Measurements from ENCODE around the gene GRAMD1A.
"Not testable (repeated sequence)": the region's sequence is repeated elsewhere in the genome, so short reads cannot be mapped to it uniquely, and the experiment has no call there.

Gene GRAMD1A

GRCh38 chr19:35013041-35013819 lies 13.1 kb downstream of the GRAMD1A start:
- ChIA-PET CTCF (interaction anchor here (0.7 to 5.6 kb wide), 13 partner anchors 8 to 86 kb away, joined by 3 to 67 read pairs (median 6); partner anchors contain the start of gene GRAMD1A), POLR2A (interaction anchor here (0.6 kb wide), 1 partner anchor 12 kb away, joined by 3 read pairs; no protein-coding TSS in a partner anchor)
- peak; percentile 96 for TF ChIP-seq CTCF (IDR thresholded peaks at IDR 0.05; ENCODE audit: insufficient read depth, low read length, missing control alignments)
- H3K4me3 ChIP-seq (ENCODE audit: low read depth, low read length): no peak overlapping the region
- DNase-seq (ENCODE audit: low read depth, low spot score): no peak

DNA sequence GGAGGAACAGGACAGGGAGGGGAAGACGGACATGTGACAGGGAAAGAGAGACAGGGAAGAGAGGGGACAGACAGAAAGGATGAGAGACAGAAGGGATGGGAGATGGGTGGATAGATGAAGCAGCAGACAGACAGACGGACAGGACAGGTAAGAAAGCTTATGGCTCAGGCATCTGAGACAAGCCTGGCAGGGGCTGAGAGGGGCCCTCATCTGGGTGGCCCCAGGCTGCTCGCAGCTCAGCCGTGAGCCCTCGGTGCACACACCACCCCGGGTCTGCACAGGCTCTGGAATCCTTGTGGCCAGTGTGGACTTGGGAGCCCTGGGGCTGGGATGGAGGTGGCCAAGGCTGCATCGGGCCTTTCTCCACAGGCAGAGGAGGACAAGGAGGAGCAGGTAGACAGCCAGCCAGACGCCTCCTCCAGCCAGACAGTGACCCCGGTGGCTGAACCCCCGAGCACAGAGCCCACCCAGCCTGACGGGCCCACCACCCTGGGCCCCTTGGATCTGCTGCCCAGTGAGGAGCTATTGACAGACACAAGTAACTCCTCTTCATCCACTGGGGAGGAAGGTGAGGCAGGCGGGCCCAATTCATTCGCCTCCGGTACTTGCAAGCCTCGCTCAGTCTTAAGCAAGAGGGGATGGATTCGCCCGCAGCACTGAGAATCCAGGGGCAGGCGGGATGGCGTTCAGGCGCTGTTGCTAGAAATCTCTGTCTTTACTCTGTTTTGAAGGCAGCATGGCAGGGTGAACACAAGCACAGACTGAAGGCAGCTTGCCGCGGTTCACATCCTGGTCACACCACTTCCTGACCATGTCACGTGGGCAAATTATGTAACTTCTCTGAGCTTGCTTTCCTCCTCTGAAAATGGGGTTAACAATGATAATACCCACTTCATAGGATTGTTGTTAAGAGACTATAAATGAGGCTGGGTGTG lies 14.0 kb downstream of the GRAMD1A start:
- no peak for TF ChIP-seq CTCF (IDR thresholded peaks at IDR 0.05; ENCODE audit: insufficient read depth, low read length, missing control alignments)
- CTCF ChIA-PET: interaction anchor here (0.7 to 5.6 kb wide), 9 partner anchors 9 to 122 kb away, joined by 3 to 67 read pairs (median 6); partner anchors contain the start of gene GRAMD1A
- DNase-seq (ENCODE audit: low read depth, low spot score): no peak
- H3K4me3 ChIP-seq (ENCODE audit: low read depth, low read length): no peak overlapping the region
- POLR2A ChIA-PET: interaction anchor here (0.6 kb wide), 1 partner anchor 13 kb away, joined by 3 read pairs; no protein-coding TSS in a partner anchor

DNA sequence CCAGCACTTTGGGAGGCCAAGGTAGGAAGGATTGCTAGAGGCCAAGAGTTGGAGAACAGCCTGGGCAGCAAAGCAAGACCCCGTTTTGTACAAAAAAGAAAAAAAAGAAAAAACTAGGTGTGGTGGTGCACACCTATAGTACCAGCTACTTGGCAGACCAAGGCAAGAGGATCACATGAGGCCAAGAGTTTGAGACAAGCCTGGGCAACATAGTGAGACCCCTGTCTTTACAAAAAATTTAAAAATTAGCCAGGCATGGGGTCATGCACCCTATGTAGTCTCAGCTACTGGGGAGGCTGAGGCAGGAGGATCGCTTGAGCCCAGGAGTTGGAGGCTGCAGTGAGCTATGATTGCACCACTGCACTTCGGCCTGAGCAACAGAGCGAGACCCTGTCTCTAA lies 14.7 kb downstream of the GRAMD1A start:
- H3K4me3 ChIP-seq (ENCODE audit: low read depth, low read length); POLR2A ChIA-PET; DNase-seq (ENCODE audit: low read depth, low spot score): not testable (repeated sequence)
- CTCF ChIA-PET: interaction anchor here (1.3 to 5.6 kb wide), 8 partner anchors 10 to 121 kb away, joined by 3 to 67 read pairs (median 6); partner anchors contain the start of gene GRAMD1A

DNA sequence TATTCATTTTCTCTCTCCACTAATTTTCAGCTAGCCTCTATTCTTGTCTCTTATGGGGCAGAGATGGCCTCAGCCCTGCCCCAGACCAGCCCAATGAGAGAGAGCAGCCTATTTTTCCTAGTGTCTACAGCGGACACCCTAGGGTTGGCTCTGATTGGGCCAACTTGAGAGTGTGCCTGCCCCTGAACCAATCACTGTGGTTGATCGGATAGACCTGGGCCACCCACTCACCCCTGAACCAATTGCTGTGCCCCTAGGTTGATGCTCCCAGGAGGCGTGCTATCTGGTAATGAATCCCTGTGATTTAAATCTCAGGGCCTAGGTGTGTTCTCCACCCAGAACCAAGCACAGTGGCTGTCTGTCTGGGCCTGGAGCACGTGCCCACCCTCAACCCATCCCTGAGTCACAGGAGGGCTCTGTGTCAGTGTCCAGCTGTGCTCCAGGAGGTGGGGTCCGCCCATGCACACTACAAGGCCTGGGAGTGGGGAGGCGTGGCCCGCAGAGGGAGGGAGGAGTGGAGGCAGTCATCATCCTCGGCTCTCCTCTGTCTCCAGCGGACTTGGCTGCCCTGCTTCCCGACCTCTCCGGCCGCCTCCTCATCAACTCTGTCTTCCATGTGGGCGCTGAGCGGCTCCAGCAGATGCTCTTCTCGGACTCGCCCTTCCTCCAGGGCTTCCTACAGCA lies 15.3 kb downstream of the GRAMD1A start:
- H3K4me3 ChIP-seq (ENCODE audit: low read depth, low read length): no peak overlapping the region
- no peak for TF ChIP-seq CTCF (IDR thresholded peaks at IDR 0.05; ENCODE audit: insufficient read depth, low read length, missing control alignments)
- no peak for DNase-seq (ENCODE audit: low read depth, low spot score)
- ChIA-PET CTCF (interaction anchor here (1.5 to 4.6 kb wide), 6 partner anchors 10 to 46 kb away, joined by 3 to 67 read pairs (median 6); no protein-coding TSS in a partner anchor), POLR2A (no interaction called here)

DNA sequence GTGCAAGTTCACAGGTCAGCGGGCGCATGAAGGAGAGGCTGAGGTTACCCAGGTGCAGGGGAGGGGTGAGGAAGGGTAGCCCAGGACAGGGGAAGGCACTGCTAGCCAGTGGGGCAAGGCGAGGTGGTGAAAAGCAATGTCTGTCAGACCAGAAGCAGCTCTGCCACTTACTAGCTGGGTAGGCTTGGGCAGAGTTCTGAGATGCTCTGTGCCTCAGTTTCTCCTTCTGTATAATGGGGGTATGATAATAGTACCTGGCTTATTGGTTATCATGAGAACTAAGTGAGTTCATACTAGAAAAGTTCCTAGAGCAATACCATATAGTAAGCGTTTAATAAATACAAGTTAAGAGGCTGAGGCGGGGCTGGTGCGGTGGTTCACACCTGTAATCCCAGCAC lies 15.8 kb downstream of the GRAMD1A start:
- no peak overlapping the region for H3K4me3 ChIP-seq (ENCODE audit: low read depth, low read length)
- CTCF ChIA-PET: interaction anchor here (1.7 to 3.1 kb wide), 2 partner anchors 12 to 44 kb away, joined by 4 to 20 read pairs; no protein-coding TSS in a partner anchor
- DNase-seq (ENCODE audit: low read depth, low spot score): no peak
- TF ChIP-seq CTCF (IDR thresholded peaks at IDR 0.05; ENCODE audit: insufficient read depth, low read length, missing control alignments): no peak
- POLR2A ChIA-PET: no interaction called here

- POLR2A ChIA-PET: interaction anchor here (1.2 kb wide), 1 partner anchor 9 kb away, joined by 3 read pairs; no protein-coding TSS in a partner anchor
- DNase-seq (ENCODE audit: low read depth, low spot score): no peak
- CTCF ChIA-PET: interaction anchor here (1.2 to 3.1 kb wide), 4 partner anchors 8 to 55 kb away, joined by 3 to 20 read pairs (median 6); no protein-coding TSS in a partner anchor
- H3K4me3 ChIP-seq (ENCODE audit: low read depth, low read length): no peak overlapping the region
- no peak for TF ChIP-seq CTCF (IDR thresholded peaks at IDR 0.05; ENCODE audit: insufficient read depth, low read length, missing control alignments)
Measured at GRCh38 chr19:35017507-35017906, 17.4 kb downstream of the GRAMD1A start.
